Peyer's patch (tissue), 4 donors: ENCODE results near the gene TEX13D. TPM values are rescaled to one million over a fixed set of nuclear protein-coding genes. Genes with fewer than 3 reads are reported as not detected.
"Not testable (repeated sequence)": the region's sequence is repeated elsewhere in the genome, so short reads cannot be mapped to it uniquely, and the experiment has no call there.

Experiments
- DNase-seq, 3 donors: peaks; one replicate each; pipeline ENCODE4 v3.0.0-alpha.2; 2017 to 2019
- H3K27ac ChIP-seq, 4 donors: fragments of 200-600 bp; sonication (generic); one replicate each; pipeline ENCODE4 v1.5.1; 2016 to 2019
- H3K27me3 ChIP-seq, 2 donors: fragments of 200-600 bp; sonication (generic); one replicate each; pipeline ENCODE4 v1.5.1; 2019
- H3K36me3 ChIP-seq, 3 donors: fragments of 200-600 bp; sonication (generic); one replicate each; pipeline ENCODE4 v1.5.1; 2016 to 2019
- H3K4me1 ChIP-seq, 4 donors: fragments of 200-600 bp; sonication (generic); one replicate each; pipeline ENCODE4 v1.5.1; 2016 to 2019
- H3K4me3 ChIP-seq, 4 donors: fragments of 200-600 bp; sonication (generic); 1 replicate in 3 of 4; 2 replicates in 1 of 4; pipeline ENCODE4 v1.5.1; 2016 to 2019; ENCODE audit warnings: mild to moderate bottlenecking in 1 of 4
- H3K9me3 ChIP-seq, 4 donors: fragments of 200-600 bp; sonication (generic); one replicate each; pipeline ENCODE4 v1.5.1; 2016 to 2019; ENCODE audit warnings: mild to moderate bottlenecking in 1 of 4
- CTCF ChIP-seq, 6 experiments: fragments of 450-650 bp in 4 of 6; fragments of 200-600 bp in 2 of 6; sonication (generic) in 1 of 6; IDR thresholded peaks; one replicate each; pipeline ENCODE4 v1.5.1; 2017 to 2019; ENCODE audit warnings: antibody characterized with exemption in 6 of 6, mild to moderate bottlenecking in 3 of 6, moderate library complexity in 1 of 6
- POLR2A ChIP-seq, 2 donors: fragments of 450-650 bp; IDR thresholded peaks; one replicate each; pipeline ENCODE4 v1.5.1; 2017; ENCODE audit warnings: antibody characterized with exemption in 2 of 2, mild to moderate bottlenecking in 2 of 2, moderate library complexity in 2 of 2
- total RNA-seq, 4 donors: library from RNA; depleted of rRNA; stranded (reverse); fragments of >200 nt; gene quantifications; one replicate each; pipeline ENCODE4 v1.1.0, GENCODE V29; 2016

TEX13D gene
- not detected for total RNA-seq

GRCh38 chrX:124332481-124333424 lies at the start of gene TEX13D:
Gene TEX13D (plus strand): TSS chrX:124332660. CDS start chrX:124332918, 258 bp downstream.
- TF ChIP-seq CTCF (IDR thresholded peaks at IDR 0.05) (no peak), POLR2A (IDR thresholded peaks at IDR 0.05) (no peak)
- DNase-seq = no peak
- Histone ChIP-seq H3K36me3 (no peaks in the 10 kb centered on the region), H3K27ac (no peak within 1 kb of the TSS), H3K9me3 (no peaks in the 10 kb centered on the region), H3K4me3 (no peak within 1 kb of the TSS), H3K27me3 (no peaks in the 10 kb centered on the region), H3K4me1 (no peaks in the 10 kb centered on the region)

GRCh38 chrX:124289443-124289842 lies 43.0 kb upstream of the TEX13D start:
- Histone ChIP-seq H3K27me3 (no peaks in the 10 kb centered on the region), H3K9me3 (no peaks in the 10 kb centered on the region), H3K4me1 (no peaks in the 10 kb centered on the region), H3K27ac (no peak overlapping the region), H3K36me3 (no peaks in the 10 kb centered on the region), H3K4me3 (no peak overlapping the region)
- no peak for DNase-seq
- TF ChIP-seq CTCF (IDR thresholded peaks at IDR 0.05) (no peak), POLR2A (IDR thresholded peaks at IDR 0.05) (no peak)

GRCh38 chrX:124293810-124294209 lies 38.6 kb upstream of the TEX13D start:
- no peak overlapping the region for H3K27ac ChIP-seq
- H3K4me3 ChIP-seq = no peak overlapping the region
- H3K9me3 ChIP-seq = no peaks in the 10 kb centered on the region
- H3K27me3 ChIP-seq = no peaks in the 10 kb centered on the region
- no peaks in the 10 kb centered on the region for H3K36me3 ChIP-seq
- no peaks in the 10 kb centered on the region for H3K4me1 ChIP-seq
- DNase-seq = no peak
- no peak for TF ChIP-seq POLR2A (IDR thresholded peaks at IDR 0.05)
- TF ChIP-seq CTCF (IDR thresholded peaks at IDR 0.05) = no peak

GRCh38 chrX:124299323-124299722 lies 33.1 kb upstream of the TEX13D start:
- not testable (repeated sequence) for H3K27me3 ChIP-seq, H3K4me1 ChIP-seq, H3K9me3 ChIP-seq, H3K27ac ChIP-seq, H3K36me3 ChIP-seq, DNase-seq, H3K4me3 ChIP-seq

GRCh38 chrX:124300405-124300804 lies 32.1 kb upstream of the TEX13D start:
- no peaks in the 10 kb centered on the region for H3K27me3 ChIP-seq
- no peak overlapping the region for H3K27ac ChIP-seq
- H3K4me3 ChIP-seq = no peak overlapping the region
- H3K9me3 ChIP-seq = no peaks in the 10 kb centered on the region
- no peak for DNase-seq
- no peak for TF ChIP-seq CTCF (IDR thresholded peaks at IDR 0.05)
- no peak for TF ChIP-seq POLR2A (IDR thresholded peaks at IDR 0.05)
- no peaks in the 10 kb centered on the region for H3K4me1 ChIP-seq
- H3K36me3 ChIP-seq = no peaks in the 10 kb centered on the region

GRCh38 chrX:124307253-124307907 lies 25.1 kb upstream of the TEX13D start:
- Histone ChIP-seq H3K4me1 (no peaks in the 10 kb centered on the region), H3K9me3 (no peaks in the 10 kb centered on the region), H3K27me3 (no peaks in the 10 kb centered on the region), H3K4me3 (no peak overlapping the region), H3K27ac (no peak overlapping the region), H3K36me3 (no peaks in the 10 kb centered on the region)
- no peak for TF ChIP-seq POLR2A (IDR thresholded peaks at IDR 0.05)
- no peak for DNase-seq
